CD14-positive monocyte (primary cell): ENCODE results near the gene FRRS1L. TPM values are rescaled to one million over a fixed set of nuclear protein-coding genes. Genes with fewer than 3 reads are reported as not detected.
A peak's percentile ranks its signal among the peaks of the same experiment; 100 is the strongest.

Experiments
- DNase-seq, 3 donors: peaks; one replicate each; pipeline ENCODE4 v3.0.0-alpha.2; 2011 to 2022
- H2AFZ ChIP-seq: 2 replicates; pipeline ENCODE4 v1.6.0; 2012; ENCODE audit warnings: mild to moderate bottlenecking, low read depth, low read length, inconsistent platforms; ENCODE audit not compliant: insufficient read depth, poor library complexity, severe bottlenecking
- H3K27ac ChIP-seq, 2 donors: 1 replicate in 1 of 2; 2 replicates in 1 of 2; pipeline ENCODE4 v1.5.1; 2012 to 2013; ENCODE audit warnings: low read length in 2 of 2, control low read depth in 1 of 2, inconsistent platforms in 1 of 2, low read depth in 1 of 2, mild to moderate bottlenecking in 1 of 2
- H3K27me3 ChIP-seq, 2 donors: one replicate each; pipeline versions ENCODE4 v1.6.0 to v1.6.1; 2011 to 2013; ENCODE audit warnings: low read length in 2 of 2; ENCODE audit not compliant: control insufficient read depth in 2 of 2, insufficient read depth in 2 of 2
- H3K36me3 ChIP-seq, 2 donors: replicated peaks in 1 of 2; 1 replicate in 1 of 2; 2 replicates in 1 of 2; pipeline versions ENCODE4 v1.5.1 to v1.6.1; 2012 to 2013; ENCODE audit warnings: low read length in 2 of 2, control low read depth in 1 of 2, inconsistent platforms in 1 of 2, mild to moderate bottlenecking in 1 of 2; ENCODE audit not compliant: insufficient read depth in 2 of 2, control insufficient read depth in 1 of 2
- H3K4me1 ChIP-seq, 2 donors: 1 replicate in 1 of 2; 2 replicates in 1 of 2; pipeline versions ENCODE4 v1.5.1 to v1.6.1; 2012 to 2013; ENCODE audit warnings: low read length in 2 of 2, control low read depth in 1 of 2, inconsistent platforms in 1 of 2, mild to moderate bottlenecking in 1 of 2, moderate library complexity in 1 of 2; ENCODE audit not compliant: insufficient read depth in 2 of 2, control insufficient read depth in 1 of 2
- H3K4me2 ChIP-seq: replicated peaks from 2 replicates; pipeline ENCODE3; 2012; ENCODE audit warnings: low read length, moderate library complexity, mild to moderate bottlenecking; ENCODE audit not compliant: poor library complexity, severe bottlenecking; ENCODE audit errors: extremely low read depth
- H3K4me3 ChIP-seq, 3 experiments: fragments of 200-600 bp in 1 of 3; sonication (generic) in 1 of 3; replicated peaks in 1 of 3; 1 replicate in 2 of 3; 2 replicates in 1 of 3; pipeline ENCODE4 v1.5.1; 2011 to 2013; ENCODE audit warnings: low read length in 3 of 3, mild to moderate bottlenecking in 3 of 3, control low read depth in 2 of 3, low read depth in 2 of 3, inconsistent platforms in 1 of 3, moderate library complexity in 1 of 3
- H3K79me2 ChIP-seq: 2 replicates; pipeline ENCODE4 v1.6.0; 2012; ENCODE audit warnings: mild to moderate bottlenecking, control low read depth, inconsistent platforms, low read length, moderate library complexity; ENCODE audit not compliant: insufficient read depth
- H3K9ac ChIP-seq: 2 replicates; pipeline ENCODE4 v1.6.0; 2017; ENCODE audit warnings: low read length, mild to moderate bottlenecking; ENCODE audit not compliant: insufficient read depth, poor library complexity, severe bottlenecking
- H3K9me3 ChIP-seq, 2 donors: replicated peaks in 1 of 2; 1 replicate in 1 of 2; 2 replicates in 1 of 2; pipeline versions ENCODE4 v1.5.1 to v1.6.1; 2012 to 2013; ENCODE audit warnings: low read length in 2 of 2, control low read depth in 1 of 2; ENCODE audit not compliant: control insufficient read depth in 1 of 2, insufficient read depth in 1 of 2
- H4K20me1 ChIP-seq: 2 replicates; pipeline ENCODE4 v1.6.0; 2012; ENCODE audit warnings: mild to moderate bottlenecking, low read length, control low read depth, moderate library complexity; ENCODE audit not compliant: insufficient read depth
- H3K27ac Mint-ChIP-seq, 7 donors: one replicate each; pipeline ENCODE4 v1.8.0; 2020; ENCODE audit warnings: mild to moderate bottlenecking in 7 of 7, mixed read lengths in 7 of 7, moderate library complexity in 6 of 7, inconsistent platforms in 2 of 7
- H3K27me3 Mint-ChIP-seq, 3 donors: one replicate each; pipeline ENCODE4 v1.8.0; 2021 to 2022; ENCODE audit warnings: low read depth in 3 of 3, mild to moderate bottlenecking in 3 of 3, mixed read lengths in 3 of 3, moderate library complexity in 3 of 3, inconsistent platforms in 1 of 3
- H3K36me3 Mint-ChIP-seq, 2 donors: one replicate each; pipeline ENCODE4 v1.8.0; 2020; ENCODE audit warnings: mixed read lengths in 2 of 2, inconsistent platforms in 1 of 2, mild to moderate bottlenecking in 1 of 2
- H3K4me1 Mint-ChIP-seq: one replicate; pipeline ENCODE4 v1.8.0; 2020; ENCODE audit warnings: mild to moderate bottlenecking, mixed read lengths
- H3K4me3 Mint-ChIP-seq, 2 donors: one replicate each; pipeline ENCODE4 v1.8.0; 2020; ENCODE audit warnings: mild to moderate bottlenecking in 2 of 2, mixed read lengths in 2 of 2, moderate library complexity in 1 of 2
- H3K9me3 Mint-ChIP-seq, 7 donors: one replicate each; pipeline ENCODE4 v1.8.0; 2020 to 2022; ENCODE audit warnings: mixed read lengths in 7 of 7, mild to moderate bottlenecking in 6 of 7, moderate library complexity in 6 of 7, inconsistent platforms in 2 of 7
- CTCF ChIP-seq: fragments of 200-600 bp; IDR thresholded peaks from one replicate; pipeline ENCODE4 v1.8.0; 2022; ENCODE audit warnings: antibody characterized with exemption, mild to moderate bottlenecking
- WGBS: methylation state at CpG from one replicate; pipeline ENCODE4 v1.1.5; 2013; ENCODE audit warnings: missing lambda C conversion rate; ENCODE audit not compliant: insufficient coverage; 5-methylcytosine and 5-hydroxymethylcytosine counted together
- intact Hi-C, 2 donors: fragments of 100-400 bp; cut with micrococcal nuclease; formaldehyde crosslinking; loops; one replicate each; pipeline versions ENCODE4 v1.15.0 to v1.15.1; 2023
- polyA plus RNA-seq, 3 donors: library from polyadenylated mRNA; depleted of rRNA in 1 of 3; unstranded in 2 of 3; stranded (reverse) in 1 of 3; fragments of 300-500 nt in 2 of 3; fragments of >200 nt in 1 of 3; fragmentation: Illumina TruSeq in 2 of 3; gene quantifications; 1 replicate in 2 of 3; 2 replicates in 1 of 3; pipeline ENCODE4 v1.2.3, GENCODE V29; 2012 to 2021

Gene FRRS1L
- polyA plus RNA-seq, 3 donors = not detected

- DNase-seq = no peak
- TF ChIP-seq CTCF = no peak
- 60% methylated on average over 1 of the region's 2 CpGs for WGBS
- Histone ChIP-seq H2AFZ (no peak overlapping the region), H3K36me3 (peaks cover 32 to 81% of the 10 kb centered on the region in 2 donors), H4K20me1 (peaks cover 9% of the 10 kb centered on the region), H3K27me3 (no peaks in the 10 kb centered on the region), H3K4me2 (no peak overlapping the region), H3K79me2 (no peaks in the 10 kb centered on the region), H3K27ac (peak overlapping the region in 1 of 2 donors; percentile 6), H3K9me3 (no peaks in the 10 kb centered on the region), H3K4me3 (no peak overlapping the region), H3K9ac (no peak overlapping the region), H3K4me1 (peaks cover 5 to 6% of the 10 kb centered on the region in 2 donors)
- intact Hi-C loops = no loop called here
- Mint-ChIP-seq H3K27ac (peak overlapping the region in 5 of 7 donors; percentile 7 to 63 (median 31)), H3K36me3 (peaks cover 59 to 84% of the 10 kb centered on the region in 2 donors), H3K4me1 (peaks cover 4% of the 10 kb centered on the region), H3K9me3 (no peaks in the 10 kb centered on the region), H3K27me3 (no peaks in the 10 kb centered on the region), H3K4me3 (no peak overlapping the region)
Observed at GRCh38 chr9:109087795-109088194, 79.3 kb downstream of the FRRS1L start.

- no peaks in the 10 kb centered on the region for H3K27me3 Mint-ChIP-seq
- H3K4me1 ChIP-seq = peaks cover 5 to 6% of the 10 kb centered on the region in 2 donors
- peak overlapping the region in 1 of 7 donors; percentile 5 for H3K27ac Mint-ChIP-seq
- no peak overlapping the region for H3K4me3 Mint-ChIP-seq
- H3K9ac ChIP-seq = no peak overlapping the region
- H3K27me3 ChIP-seq = no peaks in the 10 kb centered on the region
- H3K9me3 Mint-ChIP-seq = no peaks in the 10 kb centered on the region
- no peak for TF ChIP-seq CTCF
- 19% methylated on average over 3 of the region's 3 CpGs for WGBS
- peaks cover 9% of the 10 kb centered on the region for H4K20me1 ChIP-seq
- H2AFZ ChIP-seq = no peak overlapping the region
- H3K4me3 ChIP-seq = no peak overlapping the region
- H3K79me2 ChIP-seq = no peaks in the 10 kb centered on the region
- peaks cover 4% of the 10 kb centered on the region for H3K4me1 Mint-ChIP-seq
- H3K27ac ChIP-seq = peak overlapping the region in 1 of 2 donors; percentile 34
- peaks cover 30 to 78% of the 10 kb centered on the region in 2 donors for H3K36me3 ChIP-seq
- H3K36me3 Mint-ChIP-seq = peaks cover 59 to 76% of the 10 kb centered on the region in 2 donors
- no peaks in the 10 kb centered on the region for H3K9me3 ChIP-seq
- peak; percentile 52 to 79 (median 57) for DNase-seq
- intact Hi-C loops = no loop called here
- no peak overlapping the region for H3K4me2 ChIP-seq
Observed at GRCh38 chr9:109086221-109086620, 80.8 kb downstream of the FRRS1L start.
